RPMI8226 (cell line): Measurements from ENCODE around the gene FFAR2.
"Not testable (repeated sequence)": the region's sequence is repeated elsewhere in the genome, so short reads cannot be mapped to it uniquely, and the experiment has no call there.

Experiments used
- DNase-seq: peaks from one replicate; pipeline ENCODE4 v3.0.0-alpha.2; 2015

The FFAR2 gene

GRCh38 chr19:35458192-35458591 is 10.1 kb downstream of the FFAR2 start:
- no peak for DNase-seq

- peak; percentile 83 for DNase-seq
Measured at GRCh38 chr19:35458731-35459391, 10.8 kb downstream of the FFAR2 start.

GRCh38 chr19:35459414-35460082 is 11.5 kb downstream of the FFAR2 start:
- no peak for DNase-seq

GRCh38 chr19:35460608-35461007 is 12.6 kb downstream of the FFAR2 start:
- no peak for DNase-seq

- DNase-seq: no peak
Measured at GRCh38 chr19:35461060-35461459, 13.0 kb downstream of the FFAR2 start.

- DNase-seq: not testable (repeated sequence)
Measured at GRCh38 chr19:35461788-35462187, 13.7 kb downstream of the FFAR2 start.

- peak; percentile 85 for DNase-seq
Measured at GRCh38 chr19:35462476-35462953, 14.5 kb downstream of the FFAR2 start.

- not testable (repeated sequence) for DNase-seq
Measured at GRCh38 chr19:35462956-35463355, 14.9 kb downstream of the FFAR2 start.

GRCh38 chr19:35466259-35466658 is 18.2 kb downstream of the FFAR2 start:
- no peak for DNase-seq

- DNase-seq: peak; percentile 72
Measured at GRCh38 chr19:35468637-35469036, 20.6 kb downstream of the FFAR2 start.

- DNase-seq: no peak
Measured at GRCh38 chr19:35470128-35470527, 22.1 kb downstream of the FFAR2 start.

GRCh38 chr19:35471075-35471474 is 23.0 kb downstream of the FFAR2 start:
- not testable (repeated sequence) for DNase-seq

- DNase-seq: no peak
Measured at GRCh38 chr19:35471946-35472345, 23.9 kb downstream of the FFAR2 start.

- no peak for DNase-seq
Measured at GRCh38 chr19:35474104-35474503, 26.0 kb downstream of the FFAR2 start.

GRCh38 chr19:35474594-35474993 is 26.5 kb downstream of the FFAR2 start:
- not testable (repeated sequence) for DNase-seq

- DNase-seq: no peak
Measured at GRCh38 chr19:35476149-35476548, 28.1 kb downstream of the FFAR2 start.

- DNase-seq: no peak
Measured at GRCh38 chr19:35478794-35479677, 31.0 kb downstream of the FFAR2 start.

- DNase-seq: no peak
Measured at GRCh38 chr19:35483089-35483488, 35.0 kb downstream of the FFAR2 start.

- no peak for DNase-seq
Measured at GRCh38 chr19:35484252-35485036, 36.4 kb downstream of the FFAR2 start.

GRCh38 chr19:35486268-35486708 is 38.2 kb downstream of the FFAR2 start:
- DNase-seq: no peak

- DNase-seq: no peak
Measured at GRCh38 chr19:35487656-35488182, 39.7 kb downstream of the FFAR2 start.

- DNase-seq: no peak
Measured at GRCh38 chr19:35488677-35489076, 40.6 kb downstream of the FFAR2 start.
